MM.1S (cell line): ENCODE results near the gene PAPSS2.

Experiments used
- DNase-seq: peaks from one replicate; pipeline ENCODE4 v3.0.0-alpha.2; 2015
- H2AFZ ChIP-seq: fragments of 300-600 bp; sonication (generic); 2 replicates; pipeline ENCODE4 v1.6.0; 2016; ENCODE audit warnings: antibody characterized with exemption, low read length
- H3F3A ChIP-seq: fragments of 300-600 bp; sonication (generic); 2 replicates; pipeline ENCODE4 v1.6.1; 2016; ENCODE audit warnings: mild to moderate bottlenecking, antibody characterized with exemption, low read length, moderate library complexity, mixed read lengths; ENCODE audit not compliant: insufficient read depth
- H3K27ac ChIP-seq: fragments of 300-600 bp; sonication (generic); 2 replicates; pipeline ENCODE4 v1.5.1; 2016; ENCODE audit warnings: mild to moderate bottlenecking, low read length
- H3K27me3 ChIP-seq: fragments of 300-600 bp; sonication (generic); replicated peaks from 2 replicates; pipeline ENCODE4 v1.6.0; 2016; ENCODE audit warnings: low read length; ENCODE audit not compliant: insufficient read depth
- H3K36me3 ChIP-seq: fragments of 300-600 bp; sonication (generic); replicated peaks from 2 replicates; pipeline ENCODE4 v1.6.1; 2016; ENCODE audit warnings: mild to moderate bottlenecking, low read length, mixed read lengths; ENCODE audit not compliant: insufficient read depth
- H3K4me1 ChIP-seq: fragments of 300-600 bp; sonication (generic); 2 replicates; pipeline ENCODE4 v1.6.1; 2016; ENCODE audit warnings: low read length, mixed read lengths
- H3K4me2 ChIP-seq: fragments of 300-600 bp; sonication (generic); 2 replicates; pipeline ENCODE4 v1.6.0; 2016; ENCODE audit warnings: low read depth, low read length
- H3K4me3 ChIP-seq: fragments of 300-600 bp; sonication (generic); 2 replicates; pipeline ENCODE4 v1.5.1; 2016; ENCODE audit warnings: low read length, mixed read lengths
- H3K79me2 ChIP-seq: fragments of 300-600 bp; sonication (generic); 2 replicates; pipeline ENCODE4 v1.6.1; 2016; ENCODE audit warnings: mixed run types, low read length, mixed read lengths
- H3K9ac ChIP-seq: fragments of 300-600 bp; sonication (generic); 2 replicates; pipeline ENCODE4 v1.6.1; 2016; ENCODE audit warnings: low read length, mixed read lengths
- H3K9me2 ChIP-seq: fragments of 300-600 bp; sonication (generic); replicated peaks from 2 replicates; pipeline ENCODE4 v1.6.1; 2016; ENCODE audit warnings: mild to moderate bottlenecking, low read length, mixed read lengths; ENCODE audit not compliant: insufficient read depth
- H3K9me3 ChIP-seq: fragments of 300-600 bp; sonication (generic); replicated peaks from 2 replicates; pipeline ENCODE4 v1.6.1; 2016; ENCODE audit warnings: mild to moderate bottlenecking, low read length, mixed read lengths; ENCODE audit not compliant: insufficient read depth
- H4K20me1 ChIP-seq: fragments of 300-600 bp; sonication (generic); 2 replicates; pipeline ENCODE4 v1.6.1; 2016; ENCODE audit warnings: mild to moderate bottlenecking, low read length, moderate library complexity, mixed read lengths; ENCODE audit not compliant: insufficient read depth
- CTCF ChIP-seq: fragments of 300-600 bp; sonication (generic); IDR thresholded peaks from 2 replicates; pipeline ENCODE4 v1.5.1; 2016; ENCODE audit warnings: antibody characterized with exemption, low read length, mixed read lengths
- EZH2 ChIP-seq: fragments of 300-600 bp; sonication (generic); optimal IDR thresholded peaks from 2 replicates; pipeline ENCODE3; 2017; ENCODE audit warnings: low read depth, mild to moderate bottlenecking, antibody characterized with exemption, low read length, mixed read lengths
- EZH2phosphoT487 ChIP-seq: fragments of 300-600 bp; sonication (generic); IDR thresholded peaks from 2 replicates; pipeline ENCODE4 v1.6.1; 2018; ENCODE audit warnings: antibody characterized with exemption, low read length

The PAPSS2 gene

GRCh38 chr10:87667493-87667892 lies 7.8 kb downstream of the PAPSS2 start:
- H3K4me2 ChIP-seq = no peak overlapping the region
- no peaks in the 10 kb centered on the region for H4K20me1 ChIP-seq
- H3K9ac ChIP-seq = no peak overlapping the region
- no peaks in the 10 kb centered on the region for H3K9me2 ChIP-seq
- no peak overlapping the region for H2AFZ ChIP-seq
- H3K27ac ChIP-seq = no peak overlapping the region
- no peaks in the 10 kb centered on the region for H3K9me3 ChIP-seq
- H3K4me1 ChIP-seq = no peaks in the 10 kb centered on the region
- H3K4me3 ChIP-seq = no peak overlapping the region
- DNase-seq = no peak
- no peaks in the 10 kb centered on the region for H3K79me2 ChIP-seq
- no peaks in the 10 kb centered on the region for H3K36me3 ChIP-seq
- H3K27me3 ChIP-seq = no peaks in the 10 kb centered on the region
- H3F3A ChIP-seq = no peaks in the 10 kb centered on the region
- no peak for TF ChIP-seq EZH2phosphoT487
- TF ChIP-seq EZH2 = no peak

- H3K4me2 ChIP-seq = no peak overlapping the region
- TF ChIP-seq CTCF (no peak), EZH2phosphoT487 (no peak), EZH2 (no peak)
- no peaks in the 10 kb centered on the region for H3K9me3 ChIP-seq
- no peak overlapping the region for H3K27ac ChIP-seq
- H3K4me3 ChIP-seq = no peak overlapping the region
- no peak overlapping the region for H3K9ac ChIP-seq
- H3K79me2 ChIP-seq = no peaks in the 10 kb centered on the region
- H3K4me1 ChIP-seq = no peaks in the 10 kb centered on the region
- H3K36me3 ChIP-seq = no peaks in the 10 kb centered on the region
- no peaks in the 10 kb centered on the region for H3F3A ChIP-seq
- H4K20me1 ChIP-seq = no peaks in the 10 kb centered on the region
- H3K9me2 ChIP-seq = no peaks in the 10 kb centered on the region
- H2AFZ ChIP-seq = no peak overlapping the region
- H3K27me3 ChIP-seq = no peaks in the 10 kb centered on the region
- DNase-seq = no peak
Observed at GRCh38 chr10:87668324-87669074, 8.8 kb downstream of the PAPSS2 start.

- no peak overlapping the region for H3K9ac ChIP-seq
- H3K4me3 ChIP-seq = no peak overlapping the region
- no peak overlapping the region for H3K4me2 ChIP-seq
- TF ChIP-seq EZH2phosphoT487 = no peak
- no peak for TF ChIP-seq CTCF
- no peak for TF ChIP-seq EZH2
- no peak overlapping the region for H2AFZ ChIP-seq
- no peaks in the 10 kb centered on the region for H4K20me1 ChIP-seq
- no peaks in the 10 kb centered on the region for H3K9me2 ChIP-seq
- H3K36me3 ChIP-seq = no peaks in the 10 kb centered on the region
- H3K27ac ChIP-seq = no peak overlapping the region
- no peak for DNase-seq
- H3K27me3 ChIP-seq = no peaks in the 10 kb centered on the region
- H3F3A ChIP-seq = no peaks in the 10 kb centered on the region
- H3K4me1 ChIP-seq = no peaks in the 10 kb centered on the region
- no peaks in the 10 kb centered on the region for H3K79me2 ChIP-seq
- no peaks in the 10 kb centered on the region for H3K9me3 ChIP-seq
Observed at GRCh38 chr10:87669752-87670151, 10.1 kb downstream of the PAPSS2 start.

- H4K20me1 ChIP-seq = no peaks in the 10 kb centered on the region
- no peak for DNase-seq
- no peaks in the 10 kb centered on the region for H3K27me3 ChIP-seq
- no peak overlapping the region for H3K4me3 ChIP-seq
- TF ChIP-seq EZH2 (no peak), CTCF (no peak), EZH2phosphoT487 (no peak)
- H3K4me2 ChIP-seq = no peak overlapping the region
- H3K9ac ChIP-seq = no peak overlapping the region
- H3K9me3 ChIP-seq = no peaks in the 10 kb centered on the region
- H3K4me1 ChIP-seq = no peaks in the 10 kb centered on the region
- H3K36me3 ChIP-seq = no peaks in the 10 kb centered on the region
- no peaks in the 10 kb centered on the region for H3F3A ChIP-seq
- no peak overlapping the region for H3K27ac ChIP-seq
- no peak overlapping the region for H2AFZ ChIP-seq
- H3K79me2 ChIP-seq = no peaks in the 10 kb centered on the region
- no peaks in the 10 kb centered on the region for H3K9me2 ChIP-seq
Observed at GRCh38 chr10:87670586-87670985, 10.9 kb downstream of the PAPSS2 start.
